ENCODE data around the gene MYH16.
"Not testable (repeated sequence)": the region's sequence is repeated elsewhere in the genome, so short reads cannot be mapped to it uniquely, and the experiment has no call there.

The MYH16 gene

DNA sequence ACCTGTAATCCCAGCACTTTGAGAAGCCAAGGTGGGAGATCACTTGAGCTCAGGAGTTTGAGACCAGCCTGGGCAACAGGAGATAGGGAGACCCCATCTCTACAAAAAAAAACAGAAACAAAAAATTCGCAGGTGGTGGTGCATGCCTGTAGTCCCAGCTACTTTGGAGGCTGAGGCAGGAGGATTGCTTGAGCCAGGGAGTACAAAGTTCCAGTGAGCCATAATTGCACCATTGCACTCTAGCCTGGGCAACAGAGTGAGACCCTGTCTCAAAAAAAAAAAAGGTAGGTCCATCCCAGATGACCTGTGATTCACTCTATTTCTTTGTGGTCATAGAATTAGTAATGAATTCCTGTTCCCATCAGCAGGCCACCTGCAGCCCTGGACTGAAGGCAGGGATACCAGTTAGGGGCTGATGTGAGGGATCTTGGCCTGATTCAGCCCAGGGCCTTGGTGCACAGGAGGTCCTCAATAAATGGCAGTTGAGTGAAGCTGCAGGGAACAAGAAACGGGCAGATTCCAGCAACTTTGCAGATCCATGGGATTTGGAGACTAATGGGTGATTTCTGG, at the start of gene MYH16:
Gene MYH16 (plus strand): TSS at position 364 of the 570 bp plus-strand sequence.
- no peak for DNase-seq (ENCODE audit: low read depth)
- TF ChIP-seq, protein P1, sequence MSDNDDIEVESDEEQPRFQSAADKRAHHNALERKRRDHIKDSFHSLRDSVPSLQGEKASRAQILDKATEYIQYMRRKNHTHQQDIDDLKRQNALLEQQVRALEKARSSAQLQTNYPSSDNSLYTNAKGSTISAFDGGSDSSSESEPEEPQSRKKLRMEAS (IDR thresholded peaks at IDR 0.05; ENCODE audit: low read depth, low read length) = no peak
- TF ChIP-seq MYC (IDR thresholded peaks at IDR 0.05; ENCODE audit: low read depth, low read length) (no peak), POLR2A (IDR thresholded peaks at IDR 0.05; ENCODE audit: extremely low read depth, insufficient read length) (no peak)
- TF ChIP-seq, protein P2, sequence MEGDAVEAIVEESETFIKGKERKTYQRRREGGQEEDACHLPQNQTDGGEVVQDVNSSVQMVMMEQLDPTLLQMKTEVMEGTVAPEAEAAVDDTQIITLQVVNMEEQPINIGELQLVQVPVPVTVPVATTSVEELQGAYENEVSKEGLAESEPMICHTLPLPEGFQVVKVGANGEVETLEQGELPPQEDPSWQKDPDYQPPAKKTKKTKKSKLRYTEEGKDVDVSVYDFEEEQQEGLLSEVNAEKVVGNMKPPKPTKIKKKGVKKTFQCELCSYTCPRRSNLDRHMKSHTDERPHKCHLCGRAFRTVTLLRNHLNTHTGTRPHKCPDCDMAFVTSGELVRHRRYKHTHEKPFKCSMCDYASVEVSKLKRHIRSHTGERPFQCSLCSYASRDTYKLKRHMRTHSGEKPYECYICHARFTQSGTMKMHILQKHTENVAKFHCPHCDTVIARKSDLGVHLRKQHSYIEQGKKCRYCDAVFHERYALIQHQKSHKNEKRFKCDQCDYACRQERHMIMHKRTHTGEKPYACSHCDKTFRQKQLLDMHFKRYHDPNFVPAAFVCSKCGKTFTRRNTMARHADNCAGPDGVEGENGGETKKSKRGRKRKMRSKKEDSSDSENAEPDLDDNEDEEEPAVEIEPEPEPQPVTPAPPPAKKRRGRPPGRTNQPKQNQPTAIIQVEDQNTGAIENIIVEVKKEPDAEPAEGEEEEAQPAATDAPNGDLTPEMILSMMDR (IDR thresholded peaks at IDR 0.05; ENCODE audit: low read depth, low read length) = no peak
- H3K4me3 ChIP-seq (ENCODE audit: low read depth, low read length) = no peak within 1 kb of the TSS

DNA sequence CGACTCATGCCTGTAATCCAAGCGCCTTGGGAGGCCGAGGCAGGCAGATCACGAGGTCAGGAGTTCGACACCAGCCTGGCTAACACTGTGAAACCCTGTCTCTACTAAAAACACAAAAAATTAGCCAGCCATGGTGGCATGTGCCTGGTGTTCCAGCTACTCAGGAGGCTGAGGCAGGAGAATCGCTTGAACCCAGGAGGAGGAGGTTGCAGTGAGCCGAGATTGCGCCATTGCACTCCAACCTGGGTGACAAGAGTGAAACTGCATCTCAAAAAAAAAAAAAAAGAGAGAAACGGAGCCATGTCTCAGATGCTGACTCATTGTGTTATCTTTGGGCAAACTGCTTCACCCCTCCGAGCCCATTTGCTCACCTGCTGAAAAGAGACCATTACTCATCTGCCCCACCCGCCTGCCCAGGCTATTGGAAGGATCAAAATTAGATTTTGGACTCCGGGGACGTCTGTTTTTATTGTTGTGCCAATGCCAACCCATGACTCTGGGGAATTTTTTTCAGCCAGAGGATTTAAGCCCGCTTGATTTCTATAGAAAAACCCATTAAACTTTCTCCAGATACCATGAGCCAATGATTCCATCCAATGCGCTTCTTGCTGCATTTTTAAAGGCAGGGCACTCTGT, 48.3 kb upstream of the MYH16 start:
- DNase-seq (ENCODE audit: low read depth) = peak; percentile 66
- not testable (repeated sequence) for H3K4me3 ChIP-seq (ENCODE audit: low read depth, low read length)

DNA sequence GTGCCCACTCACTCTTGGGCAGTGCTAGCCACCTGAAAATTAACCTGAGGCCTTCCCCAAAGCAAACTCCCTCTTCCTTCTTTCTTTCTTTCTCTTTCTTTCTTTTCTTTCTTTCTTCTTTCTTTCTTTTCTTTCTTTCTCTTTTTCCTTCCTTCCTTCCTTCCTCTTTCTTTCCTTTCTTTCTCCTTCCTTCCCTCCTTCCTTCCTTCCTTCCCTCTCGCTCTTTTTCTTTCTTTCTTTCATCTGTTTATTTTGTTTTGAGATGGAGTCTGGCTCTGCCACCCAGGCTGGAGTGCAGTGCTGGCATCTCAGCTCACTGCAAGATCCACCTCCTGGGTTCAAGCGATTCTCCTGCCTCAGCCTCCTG, 47.8 kb upstream of the MYH16 start:
- TF ChIP-seq POLR2A (IDR thresholded peaks at IDR 0.05; ENCODE audit: extremely low read depth, insufficient read length) (no peak), MYC (IDR thresholded peaks at IDR 0.05; ENCODE audit: low read depth, low read length) (no peak)
- TF ChIP-seq, protein P2 (IDR thresholded peaks at IDR 0.05; ENCODE audit: low read depth, low read length) = no peak
- TF ChIP-seq, protein P1 (IDR thresholded peaks at IDR 0.05; ENCODE audit: low read depth, low read length) = no peak
- H3K4me3 ChIP-seq (ENCODE audit: low read depth, low read length) = no peak overlapping the region
- DNase-seq (ENCODE audit: low read depth) = no peak

DNA sequence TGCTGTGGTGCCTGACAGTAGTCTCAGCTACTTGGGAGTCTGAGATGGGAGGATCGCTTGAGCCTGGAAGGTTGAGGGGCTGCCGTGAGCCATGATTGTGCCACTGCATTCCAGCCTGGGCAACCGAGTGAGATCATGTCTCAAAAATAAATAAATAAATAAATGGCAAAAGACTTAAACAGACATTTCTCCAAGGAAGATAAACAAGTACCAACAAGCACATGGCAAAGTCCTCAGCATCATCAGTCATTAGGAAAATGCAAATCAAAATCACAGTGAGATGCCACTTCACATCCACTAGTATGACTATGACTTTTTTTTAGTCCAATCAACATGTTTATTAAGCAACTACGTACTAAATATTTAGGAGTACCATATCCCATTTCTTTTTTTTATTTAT, 43.4 kb upstream of the MYH16 start:
- DNase-seq (ENCODE audit: low read depth) = no peak
- no peak overlapping the region for H3K4me3 ChIP-seq (ENCODE audit: low read depth, low read length)
- TF ChIP-seq, protein P1 (IDR thresholded peaks at IDR 0.05; ENCODE audit: low read depth, low read length) = no peak
- TF ChIP-seq, protein P2 (IDR thresholded peaks at IDR 0.05; ENCODE audit: low read depth, low read length) = no peak
- TF ChIP-seq POLR2A (IDR thresholded peaks at IDR 0.05; ENCODE audit: extremely low read depth, insufficient read length) (no peak), MYC (IDR thresholded peaks at IDR 0.05; ENCODE audit: low read depth, low read length) (no peak)

DNA sequence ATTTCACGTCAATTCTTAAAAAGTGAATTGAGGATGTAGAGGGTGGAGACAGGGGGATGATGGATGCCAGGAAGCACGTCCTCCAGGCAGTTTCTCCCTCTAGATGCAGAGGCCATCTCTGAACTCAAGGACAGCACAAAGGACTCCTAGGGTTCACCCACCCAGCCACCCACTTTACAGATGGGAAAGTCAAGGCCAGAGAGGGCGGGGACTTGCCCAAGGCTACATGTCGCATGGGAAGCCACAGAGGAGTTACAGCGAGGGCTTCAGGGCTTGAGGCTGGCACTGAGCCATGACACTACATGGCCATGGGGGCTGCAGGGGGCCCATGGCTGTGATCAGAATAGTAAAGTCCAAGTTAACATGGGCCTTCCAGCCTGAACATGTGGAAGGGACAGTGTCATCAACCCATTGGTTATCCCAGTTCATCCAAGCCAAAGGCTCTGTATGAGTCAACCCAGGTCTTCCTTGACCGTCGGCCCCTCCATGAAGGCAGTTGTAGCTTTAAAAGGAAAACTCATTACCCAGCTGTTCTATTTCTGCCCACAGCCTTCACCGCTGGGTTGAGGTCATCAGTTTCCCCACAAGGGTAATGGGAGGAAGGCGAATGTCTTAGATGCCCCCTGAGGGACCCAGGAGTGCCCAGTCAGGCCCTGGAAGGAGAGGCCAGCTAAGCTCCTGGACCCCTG, 40.4 kb upstream of the MYH16 start:
- DNase-seq (ENCODE audit: low read depth) = no peak
- H3K4me3 ChIP-seq (ENCODE audit: low read depth, low read length) = no peak overlapping the region
- no peak for TF ChIP-seq MYC (IDR thresholded peaks at IDR 0.05; ENCODE audit: low read depth, low read length)
- TF ChIP-seq POLR2A (IDR thresholded peaks at IDR 0.05; ENCODE audit: extremely low read depth, insufficient read length) = no peak
- TF ChIP-seq, protein P2 (IDR thresholded peaks at IDR 0.05; ENCODE audit: low read depth, low read length) = no peak
- TF ChIP-seq, protein P1 (IDR thresholded peaks at IDR 0.05; ENCODE audit: low read depth, low read length) = no peak

DNA sequence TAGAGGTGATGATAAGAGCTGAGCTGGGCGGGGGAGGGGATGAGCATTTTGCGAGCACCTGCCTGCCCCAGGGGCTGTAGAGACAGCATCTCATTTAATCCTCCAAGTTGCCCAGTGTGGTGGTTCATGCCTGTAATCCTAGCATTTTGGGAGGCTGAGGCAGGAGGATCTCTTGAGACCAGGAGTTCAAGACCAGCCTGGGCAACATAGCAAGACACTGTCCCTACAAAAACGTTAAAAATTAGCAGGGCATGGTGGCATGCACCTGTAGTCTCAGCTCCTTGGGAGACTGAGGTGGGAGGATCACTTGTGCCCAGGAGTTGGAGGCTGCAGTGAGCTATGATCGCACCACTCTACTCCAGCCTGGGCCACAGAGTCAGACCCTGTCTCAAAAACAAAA, 39.7 kb upstream of the MYH16 start:
- not testable (repeated sequence) for H3K4me3 ChIP-seq (ENCODE audit: low read depth, low read length)

More for the DNA sequence above, 39.7 kb upstream of the MYH16 start:
- not testable (repeated sequence) for DNase-seq (ENCODE audit: low read depth)
